ENCODE results near the gene SLC6A7.

The SLC6A7 gene

GRCh38 chr5:150156027-150156368 lies 33.9 kb upstream of the SLC6A7 start:
- no peak for DNase-seq

GRCh38 chr5:150156540-150156939 lies 33.3 kb upstream of the SLC6A7 start:
- no peak for DNase-seq

GRCh38 chr5:150157168-150157567 lies 32.7 kb upstream of the SLC6A7 start:
- no peak for DNase-seq

GRCh38 chr5:150158170-150158949 lies 31.5 kb upstream of the SLC6A7 start:
- DNase-seq: no peak

- DNase-seq: no peak
Observed at GRCh38 chr5:150159031-150159430, 30.8 kb upstream of the SLC6A7 start.

- DNase-seq: peak; percentile 79
Observed at GRCh38 chr5:150159741-150160179, 30.1 kb upstream of the SLC6A7 start.

- no peak for DNase-seq
Observed at GRCh38 chr5:150160448-150161081, 29.3 kb upstream of the SLC6A7 start.

GRCh38 chr5:150161242-150162141 lies 28.4 kb upstream of the SLC6A7 start:
- peak; percentile 94 for DNase-seq

- DNase-seq: peak; percentile 85
Observed at GRCh38 chr5:150162142-150162513, 27.7 kb upstream of the SLC6A7 start.

- DNase-seq: no peak
Observed at GRCh38 chr5:150163035-150163434, 26.8 kb upstream of the SLC6A7 start.

- peak; percentile 83 for DNase-seq
Observed at GRCh38 chr5:150163547-150164059, 26.3 kb upstream of the SLC6A7 start.

- DNase-seq: no peak
Observed at GRCh38 chr5:150164211-150164980, 25.5 kb upstream of the SLC6A7 start.

- no peak for DNase-seq
Observed at GRCh38 chr5:150166037-150166649, 23.7 kb upstream of the SLC6A7 start.

- no peak for DNase-seq
Observed at GRCh38 chr5:150166650-150167511, 23.0 kb upstream of the SLC6A7 start, which contains the start of gene CDX1. CDX1 (plus strand) TSS chr5:150166778; CDS start chr5:150166877, 99 bp downstream.

- DNase-seq: no peak
Observed at GRCh38 chr5:150167512-150167850, 22.4 kb upstream of the SLC6A7 start.

- no peak for DNase-seq
Observed at GRCh38 chr5:150167908-150168307, 22.0 kb upstream of the SLC6A7 start.

- DNase-seq: no peak
Observed at GRCh38 chr5:150168864-150169263, 21.0 kb upstream of the SLC6A7 start.

- no peak for DNase-seq
Observed at GRCh38 chr5:150172145-150172544, 17.7 kb upstream of the SLC6A7 start.

GRCh38 chr5:150172556-150172955 lies 17.3 kb upstream of the SLC6A7 start:
- no peak for DNase-seq

GRCh38 chr5:150173161-150173560 lies 16.7 kb upstream of the SLC6A7 start:
- DNase-seq: no peak

GRCh38 chr5:150174285-150174684 lies 15.6 kb upstream of the SLC6A7 start:
- DNase-seq: no peak

Measured in islet precursor cell (in vitro differentiated cells).